OCI-M2 (cell line): ENCODE measurements around the gene SMG9.

Source experiments
- DNase-seq: peaks from one replicate; lab custom pipeline; 2025; ENCODE audit not compliant: unreplicated experiment; lab: John Stamatoyannopoulos, UW

The SMG9 gene

GRCh38 chr19:43759515-43759914 lies 4.8 kb upstream of the SMG9 start:
- no peak for DNase-seq

- DNase-seq: peak; percentile 48
Measured at GRCh38 chr19:43755256-43755801, 567 bp upstream of the SMG9 start.

GRCh38 chr19:43754253-43754502 lies 584 bp downstream of the SMG9 start:
- DNase-seq: no peak

GRCh38 chr19:43752287-43752875 lies 2.4 kb downstream of the SMG9 start:
- DNase-seq: no peak

- no peak for DNase-seq
Measured at GRCh38 chr19:43751466-43752220, 3.1 kb downstream of the SMG9 start.

GRCh38 chr19:43749898-43750297 lies 4.9 kb downstream of the SMG9 start:
- DNase-seq: no peak

GRCh38 chr19:43749152-43749551 lies 5.6 kb downstream of the SMG9 start:
- no peak for DNase-seq

- no peak for DNase-seq
Measured at GRCh38 chr19:43748685-43749084, 6.1 kb downstream of the SMG9 start.

GRCh38 chr19:43748205-43748594 lies 6.6 kb downstream of the SMG9 start:
- DNase-seq: no peak

- no peak for DNase-seq
Measured at GRCh38 chr19:43747557-43748204, 7.1 kb downstream of the SMG9 start.

GRCh38 chr19:43743059-43743458 lies 11.7 kb downstream of the SMG9 start:
- no peak for DNase-seq

- DNase-seq: no peak
Measured at GRCh38 chr19:43741075-43741825, 13.5 kb downstream of the SMG9 start.

GRCh38 chr19:43739439-43740235 lies 15.1 kb downstream of the SMG9 start:
- no peak for DNase-seq

- DNase-seq: no peak
Measured at GRCh38 chr19:43738780-43739211, 16.0 kb downstream of the SMG9 start.

GRCh38 chr19:43735957-43736356 lies 18.8 kb downstream of the SMG9 start:
- DNase-seq: no peak

- no peak for DNase-seq
Measured at GRCh38 chr19:43735013-43735412, 19.7 kb downstream of the SMG9 start.

GRCh38 chr19:43731846-43732245 lies 22.9 kb downstream of the SMG9 start:
- DNase-seq: no peak

- no peak for DNase-seq
Measured at GRCh38 chr19:43731346-43731745, 23.4 kb downstream of the SMG9 start.

GRCh38 chr19:43729919-43730318 lies 24.8 kb downstream of the SMG9 start:
- DNase-seq: no peak

GRCh38 chr19:43727593-43727853 lies 27.2 kb downstream of the SMG9 start:
- DNase-seq: no peak
